Smooth muscle cell (in vitro differentiated cells): ENCODE measurements around the gene C11orf21. TPM values are rescaled to one million over a fixed set of nuclear protein-coding genes. Genes with fewer than 3 reads are reported as not detected.

ENCODE experiments used
- DNase-seq: peaks from one replicate; lab custom pipeline; 2025; ENCODE audit not compliant: unreplicated experiment; lab: John Stamatoyannopoulos, UW
- H2AFZ ChIP-seq: fragments of 200-600 bp; sonication (generic); 2 replicates; pipeline ENCODE4 v1.6.0; 2016; ENCODE audit warnings: antibody characterized with exemption, low read depth, mild to moderate bottlenecking
- H3F3A ChIP-seq: fragments of 200-600 bp; sonication (generic); 2 replicates; pipeline ENCODE4 v1.6.0; 2017; ENCODE audit warnings: antibody characterized with exemption, low read depth
- H3K27ac ChIP-seq: fragments of 200-600 bp; sonication (generic); 2 replicates; pipeline ENCODE4 v1.5.1; 2016; ENCODE audit warnings: low read depth, mild to moderate bottlenecking
- H3K27me3 ChIP-seq: fragments of 200-600 bp; sonication (generic); 2 replicates; pipeline ENCODE4 v1.6.1; 2016; ENCODE audit warnings: low read depth, mild to moderate bottlenecking
- H3K36me3 ChIP-seq: fragments of 200-600 bp; sonication (generic); 2 replicates; pipeline ENCODE4 v1.5.1; 2016; ENCODE audit warnings: low read depth
- H3K4me1 ChIP-seq: fragments of 200-600 bp; sonication (generic); 2 replicates; pipeline ENCODE4 v1.5.1; 2016; ENCODE audit warnings: low read depth
- H3K4me2 ChIP-seq: fragments of 200-600 bp; sonication (generic); 2 replicates; pipeline ENCODE4 v1.6.0; 2016; ENCODE audit warnings: mild to moderate bottlenecking
- H3K4me3 ChIP-seq: fragments of 200-600 bp; sonication (generic); 2 replicates; pipeline ENCODE4 v1.5.1; 2016; ENCODE audit warnings: mild to moderate bottlenecking
- H3K79me2 ChIP-seq: fragments of 200-600 bp; sonication (generic); 2 replicates; pipeline ENCODE4 v1.6.0; 2016; ENCODE audit warnings: low read depth, mild to moderate bottlenecking
- H3K9ac ChIP-seq: fragments of 200-600 bp; sonication (generic); 2 replicates; pipeline ENCODE4 v1.6.0; 2016; ENCODE audit warnings: low read depth
- H3K9me3 ChIP-seq: fragments of 200-600 bp; sonication (generic); replicated peaks from 2 replicates; pipeline ENCODE4 v1.5.1; 2016; ENCODE audit warnings: low read depth
- H4K20me1 ChIP-seq: fragments of 200-600 bp; sonication (generic); 2 replicates; pipeline ENCODE4 v1.6.0; 2016; ENCODE audit warnings: low read depth
- WGBS: methylation state at CpG from one replicate; pipeline ENCODE4 v1.1.7; 2016; ENCODE audit warnings: low lambda C conversion rate; 5-methylcytosine and 5-hydroxymethylcytosine counted together
- polyA plus RNA-seq: library from polyadenylated mRNA; unstranded; fragments of >200 nt; fragmentation: Nextera tagmentation; extraction: Ambion mirVana; gene quantifications from 2 replicates; pipeline ENCODE4 v1.2.1, GENCODE V29; 2016
- total RNA-seq: library from RNA; depleted of rRNA; stranded (reverse); fragments of >200 nt; gene quantifications from 2 replicates; pipeline ENCODE4 v1.2.3, GENCODE V29; 2014
- TF ChIP-seq, protein P1 (sequence below): fragments of 200-600 bp; sonication (generic); IDR thresholded peaks from 2 replicates; pipeline ENCODE4 v1.5.1; 2017; ENCODE audit warnings: borderline replicate concordance, mild to moderate bottlenecking, antibody characterized with exemption; ENCODE audit not compliant: insufficient read depth, poor library complexity, severe bottlenecking

Gene C11orf21
- total and polyA plus RNA-seq, 2 experiments from 2014 or later, result not detected

DNA sequence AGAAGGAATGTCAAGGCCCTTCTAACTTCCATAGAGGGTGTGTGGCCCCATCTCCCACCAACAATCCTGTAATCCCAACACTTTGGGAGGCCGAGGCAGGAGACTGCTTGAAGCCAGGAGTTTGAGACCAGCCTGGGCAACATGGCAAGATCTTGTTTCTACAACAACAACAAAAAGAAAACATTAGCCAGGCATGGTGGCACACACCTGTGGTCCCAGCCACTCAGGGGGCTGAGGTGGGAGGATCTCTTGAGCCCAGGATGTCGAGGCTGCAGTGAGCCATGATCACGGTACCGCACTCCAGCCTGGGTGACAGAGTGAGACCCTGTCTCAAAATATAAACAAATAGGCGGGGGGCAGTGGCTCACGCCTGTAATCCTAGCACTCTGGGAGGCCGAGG is 17.0 kb upstream of the C11orf21 start:
- Histone ChIP-seq H3K4me2 (no peak overlapping the region), H3K4me1 (no peaks in the 10 kb centered on the region), H3K9me3 (no peaks in the 10 kb centered on the region), H3K36me3 (no peaks in the 10 kb centered on the region), H4K20me1 (no peaks in the 10 kb centered on the region), H3F3A (no peaks in the 10 kb centered on the region), H3K4me3 (no peak overlapping the region), H3K27me3 (no peaks in the 10 kb centered on the region), H3K9ac (no peak overlapping the region), H3K79me2 (no peaks in the 10 kb centered on the region), H3K27ac (no peak overlapping the region), H2AFZ (no peak overlapping the region)
- 89% methylated on average over 7 of the region's 7 CpGs for WGBS
- DNase-seq, result no peak
- TF ChIP-seq, protein P1, sequence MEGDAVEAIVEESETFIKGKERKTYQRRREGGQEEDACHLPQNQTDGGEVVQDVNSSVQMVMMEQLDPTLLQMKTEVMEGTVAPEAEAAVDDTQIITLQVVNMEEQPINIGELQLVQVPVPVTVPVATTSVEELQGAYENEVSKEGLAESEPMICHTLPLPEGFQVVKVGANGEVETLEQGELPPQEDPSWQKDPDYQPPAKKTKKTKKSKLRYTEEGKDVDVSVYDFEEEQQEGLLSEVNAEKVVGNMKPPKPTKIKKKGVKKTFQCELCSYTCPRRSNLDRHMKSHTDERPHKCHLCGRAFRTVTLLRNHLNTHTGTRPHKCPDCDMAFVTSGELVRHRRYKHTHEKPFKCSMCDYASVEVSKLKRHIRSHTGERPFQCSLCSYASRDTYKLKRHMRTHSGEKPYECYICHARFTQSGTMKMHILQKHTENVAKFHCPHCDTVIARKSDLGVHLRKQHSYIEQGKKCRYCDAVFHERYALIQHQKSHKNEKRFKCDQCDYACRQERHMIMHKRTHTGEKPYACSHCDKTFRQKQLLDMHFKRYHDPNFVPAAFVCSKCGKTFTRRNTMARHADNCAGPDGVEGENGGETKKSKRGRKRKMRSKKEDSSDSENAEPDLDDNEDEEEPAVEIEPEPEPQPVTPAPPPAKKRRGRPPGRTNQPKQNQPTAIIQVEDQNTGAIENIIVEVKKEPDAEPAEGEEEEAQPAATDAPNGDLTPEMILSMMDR, result no peak

DNA sequence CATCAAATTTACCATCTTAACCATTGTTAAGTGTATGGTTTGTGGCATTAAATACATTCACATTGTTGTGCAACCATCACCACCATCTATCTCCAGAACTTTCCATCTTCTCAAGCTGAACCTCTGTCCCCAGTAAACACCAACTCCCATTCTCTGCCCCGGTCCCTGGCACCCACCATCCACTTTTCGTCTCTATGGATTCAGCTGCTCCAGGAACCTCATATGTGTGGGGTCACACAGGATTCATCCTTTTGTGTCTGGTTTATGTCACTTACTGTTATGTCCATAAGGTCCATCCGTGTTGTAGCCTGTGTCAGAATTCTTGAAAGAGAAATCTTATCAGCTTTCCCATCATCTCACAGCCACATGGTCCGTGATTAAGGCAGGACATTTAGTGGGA is 16.4 kb upstream of the C11orf21 start:
- Histone ChIP-seq H3F3A (no peaks in the 10 kb centered on the region), H2AFZ (no peak overlapping the region), H3K9me3 (no peaks in the 10 kb centered on the region), H3K9ac (no peak overlapping the region), H3K79me2 (no peaks in the 10 kb centered on the region), H3K4me1 (no peaks in the 10 kb centered on the region), H3K27me3 (no peaks in the 10 kb centered on the region), H3K36me3 (no peaks in the 10 kb centered on the region), H3K27ac (no peak overlapping the region), H3K4me2 (no peak overlapping the region), H3K4me3 (no peak overlapping the region), H4K20me1 (no peaks in the 10 kb centered on the region)
- no peak for DNase-seq
- TF ChIP-seq, protein P1, result no peak
- 88% methylated on average over 4 of the region's 4 CpGs for WGBS

DNA sequence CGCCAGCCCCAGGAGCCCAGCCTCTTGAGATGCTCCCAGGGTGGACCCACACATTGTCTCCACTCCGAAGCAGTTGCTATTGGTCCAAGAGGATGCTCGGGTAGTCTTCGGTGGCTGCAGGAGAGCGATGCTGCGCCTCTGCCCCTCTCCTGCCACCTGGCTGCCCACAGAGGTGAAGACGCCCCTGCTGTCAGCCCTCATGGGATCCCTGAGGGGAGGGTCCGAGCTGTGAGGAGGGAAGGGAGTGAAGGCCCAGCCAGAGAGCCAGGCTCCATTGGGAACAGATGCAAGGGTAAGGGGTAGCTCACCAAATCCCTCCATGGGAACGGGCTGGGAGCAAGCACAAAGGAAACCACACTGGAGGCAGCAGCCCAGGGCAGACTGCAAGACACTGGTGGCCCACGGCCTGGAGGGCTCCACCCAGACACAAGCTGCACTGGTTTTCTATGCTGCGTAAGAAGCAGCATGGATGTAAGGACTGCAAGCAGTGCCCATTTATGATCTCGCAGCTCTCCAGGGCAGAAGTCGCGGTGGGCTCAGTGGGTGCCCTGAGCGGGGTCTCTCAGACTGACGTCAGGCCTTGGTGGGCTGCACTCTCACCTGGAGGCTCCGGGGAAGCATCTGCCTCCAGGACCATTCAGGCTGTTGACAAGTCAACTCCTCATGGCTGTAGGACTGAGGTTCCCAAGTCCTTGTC is 15.8 kb upstream of the C11orf21 start:
- no peaks in the 10 kb centered on the region for H3K36me3 ChIP-seq
- no peak for DNase-seq
- H3K9ac ChIP-seq, result no peak overlapping the region
- 93% methylated on average over 17 of the region's 17 CpGs for WGBS
- H4K20me1 ChIP-seq, result no peaks in the 10 kb centered on the region
- no peak overlapping the region for H2AFZ ChIP-seq
- no peaks in the 10 kb centered on the region for H3K79me2 ChIP-seq
- TF ChIP-seq, protein P1, result no peak
- H3K27me3 ChIP-seq, result no peaks in the 10 kb centered on the region
- H3K27ac ChIP-seq, result no peak overlapping the region
- no peak overlapping the region for H3K4me2 ChIP-seq
- H3K9me3 ChIP-seq, result no peaks in the 10 kb centered on the region
- H3K4me3 ChIP-seq, result no peak overlapping the region
- no peaks in the 10 kb centered on the region for H3F3A ChIP-seq
- no peaks in the 10 kb centered on the region for H3K4me1 ChIP-seq

DNA sequence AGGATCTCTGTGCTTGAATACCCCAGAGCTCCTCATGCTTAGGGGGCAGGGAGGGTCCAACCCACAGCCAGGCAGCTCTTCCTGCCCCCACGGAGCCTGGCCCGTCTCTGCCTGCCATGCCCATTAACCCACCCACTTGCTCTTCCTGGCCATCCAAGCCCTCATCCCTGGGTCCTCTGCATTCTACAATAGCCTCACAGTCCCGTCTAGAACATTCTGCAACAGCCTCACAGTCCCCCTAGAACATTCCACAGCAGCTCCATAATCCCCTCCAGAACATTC is 15.2 kb upstream of the C11orf21 start:
- Histone ChIP-seq H3K4me2 (no peak overlapping the region), H3K27me3 (no peaks in the 10 kb centered on the region), H3K4me3 (no peak overlapping the region), H3F3A (no peaks in the 10 kb centered on the region), H3K4me1 (no peaks in the 10 kb centered on the region), H3K79me2 (no peaks in the 10 kb centered on the region), H3K36me3 (no peaks in the 10 kb centered on the region), H3K9ac (no peak overlapping the region), H2AFZ (no peak overlapping the region), H3K9me3 (no peaks in the 10 kb centered on the region), H4K20me1 (no peaks in the 10 kb centered on the region), H3K27ac (no peak overlapping the region)
- TF ChIP-seq, protein P1, result no peak
- 81% methylated on average over 3 of the region's 3 CpGs for WGBS
- no peak for DNase-seq
